ENCODE results near the gene RBM20. TPM values are rescaled to one million over a fixed set of nuclear protein-coding genes. Genes with fewer than 3 reads are reported as not detected.

Gene RBM20
- total RNA-seq, 1 donor from 2014 or later: 0.32 TPM

GRCh38 chr10:110859206-110859972 lies 215.3 kb downstream of the RBM20 start:
- no peaks in the 10 kb centered on the region for H3K27me3 ChIP-seq
- no peak overlapping the region for H3K4me3 ChIP-seq
- no peak overlapping the region for H3K9ac ChIP-seq
- no peaks in the 10 kb centered on the region for H4K20me1 ChIP-seq (ENCODE audit: low read depth)
- no peaks in the 10 kb centered on the region for H3K36me3 Mint-ChIP-seq
- H3K79me2 ChIP-seq (ENCODE audit: low read depth): no peaks in the 10 kb centered on the region
- H3K9me3 Mint-ChIP-seq: no peaks in the 10 kb centered on the region
- H3K27ac Mint-ChIP-seq: no peak overlapping the region
- peaks cover 2% of the 10 kb centered on the region for H3K27me3 Mint-ChIP-seq (ENCODE audit: insufficient read depth, low read depth)
- no peak for TF ChIP-seq EZH2phosphoT487 (IDR thresholded peaks at IDR 0.05)
- no peak for TF ChIP-seq EZH2 (IDR thresholded peaks at IDR 0.05)
- TF ChIP-seq, protein P1, sequence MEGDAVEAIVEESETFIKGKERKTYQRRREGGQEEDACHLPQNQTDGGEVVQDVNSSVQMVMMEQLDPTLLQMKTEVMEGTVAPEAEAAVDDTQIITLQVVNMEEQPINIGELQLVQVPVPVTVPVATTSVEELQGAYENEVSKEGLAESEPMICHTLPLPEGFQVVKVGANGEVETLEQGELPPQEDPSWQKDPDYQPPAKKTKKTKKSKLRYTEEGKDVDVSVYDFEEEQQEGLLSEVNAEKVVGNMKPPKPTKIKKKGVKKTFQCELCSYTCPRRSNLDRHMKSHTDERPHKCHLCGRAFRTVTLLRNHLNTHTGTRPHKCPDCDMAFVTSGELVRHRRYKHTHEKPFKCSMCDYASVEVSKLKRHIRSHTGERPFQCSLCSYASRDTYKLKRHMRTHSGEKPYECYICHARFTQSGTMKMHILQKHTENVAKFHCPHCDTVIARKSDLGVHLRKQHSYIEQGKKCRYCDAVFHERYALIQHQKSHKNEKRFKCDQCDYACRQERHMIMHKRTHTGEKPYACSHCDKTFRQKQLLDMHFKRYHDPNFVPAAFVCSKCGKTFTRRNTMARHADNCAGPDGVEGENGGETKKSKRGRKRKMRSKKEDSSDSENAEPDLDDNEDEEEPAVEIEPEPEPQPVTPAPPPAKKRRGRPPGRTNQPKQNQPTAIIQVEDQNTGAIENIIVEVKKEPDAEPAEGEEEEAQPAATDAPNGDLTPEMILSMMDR (IDR thresholded peaks at IDR 0.05): no peak
- no peak overlapping the region for H3K4me2 ChIP-seq
- H3K9me3 ChIP-seq (ENCODE audit: low read depth): no peaks in the 10 kb centered on the region
- peaks cover 27% of the 10 kb centered on the region for H3K4me1 Mint-ChIP-seq
- H3F3A ChIP-seq (ENCODE audit: low read depth): no peaks in the 10 kb centered on the region
- H3K4me3 Mint-ChIP-seq: no peak overlapping the region
- peaks cover under 1% of the 10 kb centered on the region for H3K4me1 ChIP-seq
- no peaks in the 10 kb centered on the region for H3K36me3 ChIP-seq
- H3K27ac ChIP-seq: no peak overlapping the region
- DNase-seq (ENCODE audit: low spot score): no peak
- H2AFZ ChIP-seq (replicated peaks): peak overlapping the region; percentile 1

GRCh38 chr10:110859973-110860376 lies 215.8 kb downstream of the RBM20 start:
- no peaks in the 10 kb centered on the region for H3K36me3 Mint-ChIP-seq
- H3F3A ChIP-seq (ENCODE audit: low read depth): no peaks in the 10 kb centered on the region

GRCh38 chr10:110860576-110861241 lies 216.6 kb downstream of the RBM20 start:
- no peak for TF ChIP-seq EZH2 (IDR thresholded peaks at IDR 0.05)
- TF ChIP-seq, protein P1 (IDR thresholded peaks at IDR 0.05): no peak
- TF ChIP-seq EZH2phosphoT487 (IDR thresholded peaks at IDR 0.05): no peak
- Histone ChIP-seq H3K79me2 (ENCODE audit: low read depth) (no peaks in the 10 kb centered on the region), H3K4me2 (no peak overlapping the region), H3K9me3 (ENCODE audit: low read depth) (no peaks in the 10 kb centered on the region), H3F3A (ENCODE audit: low read depth) (no peaks in the 10 kb centered on the region), H3K4me1 (peaks cover 14% of the 10 kb centered on the region), H4K20me1 (ENCODE audit: low read depth) (no peaks in the 10 kb centered on the region), H3K9ac (no peak overlapping the region), H3K36me3 (no peaks in the 10 kb centered on the region), H3K4me3 (no peak overlapping the region), H3K27ac (no peak overlapping the region), H3K27me3 (no peaks in the 10 kb centered on the region), H2AFZ (replicated peaks) (peak overlapping the region; percentile 13)
- peak overlapping the region; percentile 43 for H3K27ac Mint-ChIP-seq
- H3K27me3 Mint-ChIP-seq (ENCODE audit: insufficient read depth, low read depth): peaks cover 2% of the 10 kb centered on the region
- DNase-seq (ENCODE audit: low spot score): no peak
- H3K4me1 Mint-ChIP-seq: peaks cover 40% of the 10 kb centered on the region
- H3K36me3 Mint-ChIP-seq: no peaks in the 10 kb centered on the region
- H3K4me3 Mint-ChIP-seq: no peak overlapping the region
- no peaks in the 10 kb centered on the region for H3K9me3 Mint-ChIP-seq

More at GRCh38 chr10:110859973-110860376, 215.8 kb downstream of the RBM20 start:
- Mint-ChIP-seq H3K4me1 (peaks cover 33% of the 10 kb centered on the region), H3K4me3 (no peak overlapping the region), H3K27me3 (ENCODE audit: insufficient read depth, low read depth) (peaks cover 2% of the 10 kb centered on the region), H3K27ac (no peak overlapping the region), H3K9me3 (no peaks in the 10 kb centered on the region)
- Histone ChIP-seq H3K4me2 (no peak overlapping the region), H3K27ac (no peak overlapping the region), H3K36me3 (no peaks in the 10 kb centered on the region), H3K79me2 (ENCODE audit: low read depth) (no peaks in the 10 kb centered on the region), H3K4me3 (no peak overlapping the region), H3K9me3 (ENCODE audit: low read depth) (no peaks in the 10 kb centered on the region), H3K9ac (no peak overlapping the region), H2AFZ (replicated peaks) (peak overlapping the region; percentile 1), H3K4me1 (peaks cover 7% of the 10 kb centered on the region), H3K27me3 (no peaks in the 10 kb centered on the region), H4K20me1 (ENCODE audit: low read depth) (no peaks in the 10 kb centered on the region)
- no peak for DNase-seq (ENCODE audit: low spot score)
- TF ChIP-seq, protein P1 (IDR thresholded peaks at IDR 0.05): no peak
- TF ChIP-seq EZH2phosphoT487 (IDR thresholded peaks at IDR 0.05) (no peak), EZH2 (IDR thresholded peaks at IDR 0.05) (no peak)

Measured in neural progenitor cell (in vitro differentiated cells).